ENCODE results near the gene COBLL1. TPM values are rescaled to one million over a fixed set of nuclear protein-coding genes. Genes with fewer than 3 reads are reported as not detected.

Gene COBLL1
- total RNA-seq, 1 experiment from 2014 or later, result 5.9 TPM

DNA sequence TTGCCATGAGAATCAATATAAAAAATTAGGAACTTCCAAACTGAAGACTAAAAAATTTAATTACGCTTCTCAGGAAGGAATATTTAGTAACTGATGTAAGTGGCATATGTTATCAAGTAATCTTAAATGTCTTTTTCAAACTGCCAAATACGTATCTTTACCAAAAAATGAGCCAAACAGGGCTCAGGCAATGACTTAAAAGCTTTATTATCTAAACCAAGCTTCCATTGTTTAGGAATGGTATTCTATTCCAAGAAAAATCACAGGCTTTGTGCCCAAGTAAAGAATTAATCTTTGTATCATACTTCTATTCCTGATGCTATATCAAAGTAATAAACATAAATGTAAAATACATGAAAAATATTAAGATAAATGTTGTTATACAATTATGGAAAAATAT is 148.7 kb downstream of the COBLL1 start:
- Mint-ChIP-seq H3K36me3 (ENCODE audit: insufficient read depth in 1 of 3, low read depth in 3 of 3) (no peaks in the 10 kb centered on the region), H3K4me3 (no peak overlapping the region), H3K27me3 (ENCODE audit: low read depth) (no peaks in the 10 kb centered on the region), H3K27ac (no peak overlapping the region), H3K4me1 (peaks cover 0 to 3% of the 10 kb centered on the region in 2 experiments; a peak in 1 of 4 replicates), H3K9me3 (no peaks in the 10 kb centered on the region)
- Histone ChIP-seq H3K18ac (ENCODE audit: insufficient read length, low read depth, low read length) (no peak overlapping the region), H3K4me2 (ENCODE audit: insufficient read depth, insufficient read length, low read length) (no peak overlapping the region), H3K9ac (ENCODE audit: extremely low read depth, insufficient read length, low read length) (no peak overlapping the region), H2BK12ac (ENCODE audit: insufficient read length, low read depth, low read length) (no peak overlapping the region), H4K20me1 (ENCODE audit: control insufficient read depth, insufficient read depth, insufficient read length) (no peaks in the 10 kb centered on the region), H3K27me3 (ENCODE audit: insufficient read depth, low read length) (no peaks in the 10 kb centered on the region), H2BK120ac (ENCODE audit: low read depth, low read length, poor library complexity, severe bottlenecking) (no peak overlapping the region), H4K5ac (ENCODE audit: insufficient read length, low read depth, low read length) (no peak overlapping the region), H3K79me1 (ENCODE audit: insufficient read depth, low read depth, low read length, poor library complexity, severe bottlenecking) (no peaks in the 10 kb centered on the region), H3K14ac (ENCODE audit: insufficient read depth, low read length) (no peak overlapping the region), H3K56ac (ENCODE audit: insufficient read length, low read depth, low read length) (no peak overlapping the region), H2AFZ (ENCODE audit: low read length) (no peak overlapping the region), H2AK5ac (ENCODE audit: insufficient read length, low read length) (no peak overlapping the region), H3K79me2 (ENCODE audit: insufficient read depth, low read length) (no peaks in the 10 kb centered on the region), H3K4ac (ENCODE audit: low read depth, low read length) (no peak overlapping the region), H2BK5ac (ENCODE audit: insufficient read length, low read length) (no peak overlapping the region), H3K4me1 (ENCODE audit: insufficient read depth, low read length) (no peaks in the 10 kb centered on the region), H3K23me2 (ENCODE audit: insufficient read length, low read depth, low read length, poor library complexity, severe bottlenecking) (no peaks in the 10 kb centered on the region), H3K9me3 (ENCODE audit: control insufficient read depth, low read depth, low read length) (no peaks in the 10 kb centered on the region), H4K91ac (ENCODE audit: insufficient read length, low read depth, low read length) (no peak overlapping the region), H2BK20ac (ENCODE audit: low read depth, low read length, poor library complexity, severe bottlenecking) (no peak overlapping the region), H3T11ph (ENCODE audit: low read length) (no peak overlapping the region), H4K8ac (replicated peaks; ENCODE audit: insufficient read length, low read depth, low read length) (no peak overlapping the region), H2BK15ac (ENCODE audit: low read depth, low read length) (no peak overlapping the region), H3K27ac (ENCODE audit: insufficient read length, low read depth, low read length) (no peak overlapping the region), H3K23ac (ENCODE audit: insufficient read length, low read depth, low read length) (no peak overlapping the region)
- no peak for DNase-seq
- TF ChIP-seq, protein P1, sequence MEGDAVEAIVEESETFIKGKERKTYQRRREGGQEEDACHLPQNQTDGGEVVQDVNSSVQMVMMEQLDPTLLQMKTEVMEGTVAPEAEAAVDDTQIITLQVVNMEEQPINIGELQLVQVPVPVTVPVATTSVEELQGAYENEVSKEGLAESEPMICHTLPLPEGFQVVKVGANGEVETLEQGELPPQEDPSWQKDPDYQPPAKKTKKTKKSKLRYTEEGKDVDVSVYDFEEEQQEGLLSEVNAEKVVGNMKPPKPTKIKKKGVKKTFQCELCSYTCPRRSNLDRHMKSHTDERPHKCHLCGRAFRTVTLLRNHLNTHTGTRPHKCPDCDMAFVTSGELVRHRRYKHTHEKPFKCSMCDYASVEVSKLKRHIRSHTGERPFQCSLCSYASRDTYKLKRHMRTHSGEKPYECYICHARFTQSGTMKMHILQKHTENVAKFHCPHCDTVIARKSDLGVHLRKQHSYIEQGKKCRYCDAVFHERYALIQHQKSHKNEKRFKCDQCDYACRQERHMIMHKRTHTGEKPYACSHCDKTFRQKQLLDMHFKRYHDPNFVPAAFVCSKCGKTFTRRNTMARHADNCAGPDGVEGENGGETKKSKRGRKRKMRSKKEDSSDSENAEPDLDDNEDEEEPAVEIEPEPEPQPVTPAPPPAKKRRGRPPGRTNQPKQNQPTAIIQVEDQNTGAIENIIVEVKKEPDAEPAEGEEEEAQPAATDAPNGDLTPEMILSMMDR (conservative IDR thresholded peaks at IDR 0.05), result no peak
- no CpG with 5 or more reads among the region's 2 CpGs for WGBS (ENCODE audit: extremely low coverage, insufficient read length, low lambda C conversion rate)
